Activated naive CD4-positive, alpha-beta T cell treated with anti-CD3 and anti-CD28 coated beads, Interleukin-2, amount 50 U/mL, for 24 hours (primary cell): ENCODE results near the gene C2orf76.

Experiments used
- H3K27ac Mint-ChIP-seq: one replicate; pipeline ENCODE4 v1.8.0; 2021; ENCODE audit warnings: mild to moderate bottlenecking, mixed read lengths
- H3K27me3 Mint-ChIP-seq: one replicate; pipeline ENCODE4 v1.8.0; 2021; ENCODE audit warnings: mixed read lengths
- H3K36me3 Mint-ChIP-seq: one replicate; pipeline ENCODE4 v1.8.0; 2021; ENCODE audit warnings: mixed read lengths
- H3K4me1 Mint-ChIP-seq: one replicate; pipeline ENCODE4 v1.8.0; 2021; ENCODE audit warnings: mixed read lengths
- H3K4me3 Mint-ChIP-seq: one replicate; pipeline ENCODE4 v1.8.0; 2021; ENCODE audit warnings: mild to moderate bottlenecking, mixed read lengths
- H3K9me3 Mint-ChIP-seq: one replicate; pipeline ENCODE4 v1.8.0; 2021; ENCODE audit warnings: mixed read lengths

The C2orf76 gene

DNA sequence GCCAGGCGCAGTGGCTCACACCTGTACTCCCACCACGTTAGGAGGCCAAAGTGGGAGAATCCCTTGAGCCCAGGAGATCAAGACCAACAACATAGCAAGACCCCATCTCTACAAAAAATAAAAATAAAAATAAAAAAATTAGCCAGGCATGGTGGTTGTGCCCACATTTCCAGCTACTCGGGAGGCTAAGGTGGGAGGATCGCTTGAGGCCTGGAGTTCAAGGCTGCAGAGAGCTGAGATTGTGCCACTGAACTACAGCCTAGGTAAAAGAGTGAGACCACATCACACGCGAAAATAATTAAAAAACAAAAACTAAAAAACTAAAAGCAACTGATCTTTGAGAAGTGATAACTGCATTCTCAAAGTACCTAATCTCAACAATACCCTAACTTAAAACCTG lies 1.8 kb downstream of the C2orf76 start:
- peaks cover 50% of the 10 kb centered on the region for H3K4me1 Mint-ChIP-seq
- H3K27me3 Mint-ChIP-seq, result no peaks in the 10 kb centered on the region
- H3K9me3 Mint-ChIP-seq, result no peaks in the 10 kb centered on the region
- peaks cover 1% of the 10 kb centered on the region for H3K36me3 Mint-ChIP-seq
- no peak overlapping the region for H3K27ac Mint-ChIP-seq
- H3K4me3 Mint-ChIP-seq, result peak overlapping the region; percentile 96

DNA sequence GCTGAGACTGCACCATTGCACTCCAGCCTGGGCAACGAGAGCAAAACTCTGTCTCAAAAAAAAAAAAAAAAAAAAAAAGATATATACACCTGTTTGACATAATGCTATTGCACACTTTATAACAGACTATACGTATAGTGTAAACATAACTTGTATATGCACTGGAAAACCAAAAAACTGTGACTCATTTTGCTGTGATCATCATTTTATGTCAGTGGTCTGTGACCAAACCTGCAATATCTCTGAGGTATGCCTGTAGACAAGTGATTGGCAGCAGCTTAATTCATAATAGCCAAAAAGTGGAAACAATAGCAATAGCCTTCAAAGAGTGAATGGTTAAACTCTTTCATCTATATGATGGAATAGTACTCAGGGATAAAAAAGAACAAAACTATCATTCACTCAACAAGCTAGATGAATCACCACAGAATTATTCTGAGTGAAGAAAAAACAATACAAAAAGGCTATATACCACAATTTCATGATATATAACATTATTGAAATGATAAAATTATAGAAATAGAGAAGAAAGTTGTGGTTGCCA lies 6.1 kb downstream of the C2orf76 start:
- H3K27ac Mint-ChIP-seq, result no peak overlapping the region
- peaks cover 33% of the 10 kb centered on the region for H3K4me1 Mint-ChIP-seq
- H3K36me3 Mint-ChIP-seq, result no peaks in the 10 kb centered on the region
- H3K27me3 Mint-ChIP-seq, result no peaks in the 10 kb centered on the region
- no peak overlapping the region for H3K4me3 Mint-ChIP-seq
- no peaks in the 10 kb centered on the region for H3K9me3 Mint-ChIP-seq

DNA sequence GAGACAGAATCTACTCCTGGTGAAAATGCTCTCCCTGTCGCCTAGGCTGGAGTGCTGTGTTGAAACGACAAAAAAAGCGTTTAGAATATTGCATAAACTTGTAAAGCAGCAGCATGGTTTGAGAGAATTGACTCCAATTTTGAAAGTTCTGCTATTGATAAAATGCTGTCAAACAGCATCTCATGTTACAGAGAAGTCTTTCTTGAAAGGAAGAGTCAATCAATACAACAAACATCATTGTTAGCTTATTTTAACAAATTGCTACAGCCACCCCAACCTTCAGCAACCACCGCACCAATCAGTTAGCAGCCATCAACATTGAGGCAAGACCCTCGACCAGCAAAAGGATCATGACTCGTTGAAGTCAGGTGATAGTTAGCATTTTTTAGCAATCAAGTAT lies 6.9 kb downstream of the C2orf76 start:
- Mint-ChIP-seq H3K36me3 (no peaks in the 10 kb centered on the region), H3K9me3 (no peaks in the 10 kb centered on the region), H3K4me3 (no peak overlapping the region), H3K27me3 (no peaks in the 10 kb centered on the region), H3K27ac (no peak overlapping the region), H3K4me1 (peaks cover 26% of the 10 kb centered on the region)

DNA sequence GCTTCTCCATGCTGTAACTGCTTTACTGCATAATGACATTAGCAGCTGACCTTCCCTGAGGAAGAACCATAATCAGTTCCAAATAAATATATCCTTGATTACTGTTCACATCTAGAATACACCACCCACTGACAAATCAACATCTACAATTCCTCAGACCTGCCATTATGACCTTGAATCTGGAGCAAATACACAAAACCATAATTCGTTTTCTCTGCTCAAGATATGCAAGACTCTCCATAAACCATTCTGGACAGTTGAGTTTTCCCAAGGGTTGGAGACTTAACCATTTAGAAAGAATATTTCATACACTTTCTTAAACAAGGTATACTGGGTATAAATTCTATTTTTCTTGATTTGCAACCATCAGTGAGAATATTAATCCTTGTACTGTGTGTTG lies 11.8 kb downstream of the C2orf76 start:
- Mint-ChIP-seq H3K4me3 (no peak overlapping the region), H3K27me3 (no peaks in the 10 kb centered on the region), H3K36me3 (no peaks in the 10 kb centered on the region), H3K4me1 (peaks cover 5% of the 10 kb centered on the region), H3K9me3 (no peaks in the 10 kb centered on the region), H3K27ac (no peak overlapping the region)

DNA sequence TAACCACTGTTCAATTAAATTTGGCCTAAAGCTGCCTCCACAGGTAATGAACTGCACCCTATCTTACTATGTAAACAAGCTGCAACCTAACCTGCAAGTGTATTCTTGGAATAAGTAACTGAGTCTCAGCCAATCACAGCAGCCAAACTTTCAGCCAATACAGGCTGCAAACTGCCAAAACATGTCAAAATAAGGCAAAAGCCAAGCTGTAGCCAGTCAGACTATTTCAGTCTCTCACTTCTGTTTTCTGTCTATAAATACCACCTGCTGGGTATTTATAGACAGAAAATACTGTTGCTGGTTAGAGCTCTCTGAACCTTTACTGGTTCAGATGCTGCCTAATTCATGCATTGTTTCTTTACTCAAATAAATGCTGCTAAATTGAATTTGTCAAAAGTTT lies 14.3 kb downstream of the C2orf76 start:
- no peaks in the 10 kb centered on the region for H3K36me3 Mint-ChIP-seq
- no peaks in the 10 kb centered on the region for H3K9me3 Mint-ChIP-seq
- H3K4me3 Mint-ChIP-seq, result no peak overlapping the region
- H3K27me3 Mint-ChIP-seq, result no peaks in the 10 kb centered on the region
- peaks cover 5% of the 10 kb centered on the region for H3K4me1 Mint-ChIP-seq
- H3K27ac Mint-ChIP-seq, result no peak overlapping the region

DNA sequence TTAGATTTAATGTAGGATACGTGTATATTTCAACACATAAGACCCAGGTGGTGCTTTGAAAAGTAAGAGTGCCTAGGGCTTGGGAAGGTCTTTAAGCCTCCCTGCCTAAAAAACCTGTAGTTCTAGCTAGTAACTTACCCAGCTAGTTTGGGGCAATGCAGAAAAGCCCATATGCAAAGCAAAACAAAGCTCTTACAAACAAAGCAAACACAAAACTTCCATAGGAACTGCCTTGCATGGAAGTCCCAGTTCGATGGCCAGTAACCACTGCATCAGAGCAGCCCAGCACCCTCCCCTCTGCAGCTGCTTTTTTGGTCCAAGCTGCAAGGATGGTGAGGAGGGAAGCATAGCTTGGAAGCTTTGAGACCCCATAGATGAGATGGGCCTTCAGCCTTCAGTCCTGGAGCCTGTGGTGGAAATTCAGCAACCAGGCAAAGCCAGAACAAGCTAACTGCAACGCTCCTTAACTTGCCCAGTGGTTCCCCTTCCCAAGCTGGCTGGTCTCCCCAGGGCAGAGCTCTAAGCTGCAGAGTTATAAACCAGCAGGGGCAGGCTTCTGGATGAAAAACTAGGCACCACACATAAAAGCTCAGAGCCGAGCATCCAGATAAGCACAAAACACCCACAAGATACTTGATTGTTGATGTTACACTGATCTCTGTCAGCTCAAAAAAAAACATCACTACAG lies 16.2 kb downstream of the C2orf76 start:
- H3K4me3 Mint-ChIP-seq, result no peak overlapping the region
- H3K9me3 Mint-ChIP-seq, result no peaks in the 10 kb centered on the region
- H3K27me3 Mint-ChIP-seq, result no peaks in the 10 kb centered on the region
- H3K27ac Mint-ChIP-seq, result no peak overlapping the region
- H3K4me1 Mint-ChIP-seq, result peaks cover under 1% of the 10 kb centered on the region
- H3K36me3 Mint-ChIP-seq, result no peaks in the 10 kb centered on the region

DNA sequence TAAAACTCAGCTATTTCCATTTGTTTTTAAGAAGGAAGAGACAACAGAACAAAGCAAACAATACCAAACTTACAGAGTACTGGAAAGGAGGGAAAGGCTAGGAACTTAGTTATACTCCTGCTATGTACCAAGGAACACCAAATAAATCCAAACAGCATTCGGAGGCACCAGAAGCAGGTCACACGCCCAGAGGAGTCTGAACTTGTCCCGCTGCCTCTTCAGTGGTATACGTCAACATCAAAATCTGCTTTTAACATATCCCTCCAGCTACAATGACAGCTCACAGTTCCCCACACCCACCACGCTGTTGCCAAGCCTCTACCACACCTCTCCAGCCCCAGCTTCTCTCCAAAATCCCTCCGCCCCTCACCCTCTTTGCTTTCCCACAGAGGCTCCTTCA lies 17.3 kb downstream of the C2orf76 start:
- Mint-ChIP-seq H3K9me3 (no peaks in the 10 kb centered on the region), H3K4me1 (no peaks in the 10 kb centered on the region), H3K27me3 (no peaks in the 10 kb centered on the region), H3K4me3 (no peak overlapping the region), H3K27ac (no peak overlapping the region), H3K36me3 (no peaks in the 10 kb centered on the region)

DNA sequence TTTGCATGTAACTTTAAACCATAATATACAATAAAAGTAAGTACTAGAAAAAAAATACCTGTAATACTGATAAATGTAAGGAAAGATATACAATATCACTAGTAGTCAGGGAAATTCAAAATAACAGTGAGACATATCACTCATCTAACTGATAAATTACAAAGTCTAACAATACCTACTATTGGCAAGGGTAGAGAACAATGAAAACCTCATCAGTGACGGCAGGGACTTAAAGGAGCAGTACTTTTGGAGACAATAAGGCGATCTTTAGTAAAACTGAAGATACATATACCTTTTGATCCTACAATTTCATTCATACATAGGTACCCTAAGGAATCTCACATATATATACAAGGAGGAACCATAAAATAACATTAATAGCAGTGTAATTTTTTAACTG lies 24.9 kb downstream of the C2orf76 start:
- no peak overlapping the region for H3K4me3 Mint-ChIP-seq
- H3K27me3 Mint-ChIP-seq, result no peaks in the 10 kb centered on the region
- H3K4me1 Mint-ChIP-seq, result peaks cover 21% of the 10 kb centered on the region
- H3K27ac Mint-ChIP-seq, result no peak overlapping the region
- no peaks in the 10 kb centered on the region for H3K9me3 Mint-ChIP-seq
- H3K36me3 Mint-ChIP-seq, result no peaks in the 10 kb centered on the region

DNA sequence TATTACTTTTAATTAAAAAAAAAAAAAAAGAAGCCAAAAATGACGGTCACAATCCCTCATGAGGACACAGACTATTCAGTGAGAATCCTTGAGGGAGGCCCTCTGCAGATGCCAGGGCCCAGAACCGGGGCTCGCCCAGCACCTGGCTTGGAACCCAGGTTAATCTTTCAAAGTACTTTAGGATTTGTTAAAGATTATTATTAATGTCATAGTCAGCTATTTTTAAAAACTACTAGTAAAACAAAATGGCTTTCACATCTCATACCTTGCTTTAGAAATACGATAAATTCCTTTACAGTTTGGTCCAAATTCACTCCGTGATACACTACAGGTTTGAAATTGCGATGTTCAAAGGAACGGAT lies 27.1 kb downstream of the C2orf76 start:
- Mint-ChIP-seq H3K4me1 (peaks cover 21% of the 10 kb centered on the region), H3K36me3 (peaks cover 8% of the 10 kb centered on the region), H3K27ac (peak overlapping the region; percentile 5), H3K9me3 (no peaks in the 10 kb centered on the region), H3K4me3 (no peak overlapping the region), H3K27me3 (no peaks in the 10 kb centered on the region)

DNA sequence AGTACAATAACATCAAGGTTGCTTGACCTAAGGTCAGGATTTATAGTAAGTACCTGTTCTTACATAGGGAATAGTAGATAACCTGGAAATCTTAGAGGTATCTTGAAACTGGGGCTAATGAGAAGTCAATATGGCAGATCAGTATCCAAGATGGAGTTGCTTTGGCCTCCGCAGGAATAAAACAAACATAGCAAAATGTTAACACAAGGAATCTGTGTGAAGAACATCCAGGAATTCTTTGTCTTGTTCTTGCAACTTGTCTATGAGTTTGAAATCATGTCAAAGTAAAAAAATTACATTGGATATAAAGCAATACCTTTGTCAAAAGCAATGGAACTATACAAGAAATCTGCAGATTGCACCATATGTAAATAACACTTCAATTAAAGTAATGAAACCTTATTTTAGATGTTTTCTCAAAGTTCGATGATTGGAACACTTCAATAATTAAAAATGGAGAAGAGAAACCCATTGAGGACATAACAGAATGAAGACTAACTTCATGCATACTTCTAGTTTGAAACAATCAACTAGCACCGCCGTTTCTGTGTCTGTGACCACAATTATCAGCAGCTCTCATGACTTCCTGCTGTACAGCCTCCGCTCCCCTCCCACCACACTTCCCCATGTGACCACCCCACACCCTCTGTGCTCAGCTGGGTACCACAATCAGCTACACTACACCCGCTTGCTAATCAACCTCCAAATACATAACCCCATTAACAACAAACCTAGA lies 27.6 kb downstream of the C2orf76 start:
- H3K9me3 Mint-ChIP-seq, result no peaks in the 10 kb centered on the region
- H3K27me3 Mint-ChIP-seq, result no peaks in the 10 kb centered on the region
- H3K4me3 Mint-ChIP-seq, result no peak overlapping the region
- peaks cover 21% of the 10 kb centered on the region for H3K4me1 Mint-ChIP-seq
- peaks cover 8% of the 10 kb centered on the region for H3K36me3 Mint-ChIP-seq
- H3K27ac Mint-ChIP-seq, result peak overlapping the region; percentile 24

DNA sequence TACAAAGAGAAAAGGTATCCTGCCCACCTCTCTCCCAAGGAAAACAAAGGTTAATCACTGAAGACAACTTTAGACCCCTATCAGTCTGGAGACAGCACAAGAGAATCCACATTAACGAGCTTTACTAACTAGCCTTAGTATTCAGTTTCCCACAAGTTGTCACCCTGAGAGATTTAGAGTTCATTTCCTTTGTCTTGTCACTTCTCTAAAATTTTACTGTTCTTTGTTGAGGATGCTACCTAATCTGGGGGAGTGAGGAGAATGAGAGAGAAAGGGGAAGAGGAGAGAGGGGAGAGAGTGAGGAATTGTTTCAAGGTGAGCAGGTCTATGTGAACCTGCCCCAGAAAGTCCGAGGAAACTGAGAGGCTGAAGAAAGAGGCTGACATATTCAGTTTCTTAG lies 28.4 kb downstream of the C2orf76 start:
- Mint-ChIP-seq H3K36me3 (peaks cover 8% of the 10 kb centered on the region), H3K27ac (no peak overlapping the region), H3K9me3 (no peaks in the 10 kb centered on the region), H3K4me1 (peaks cover 21% of the 10 kb centered on the region), H3K4me3 (no peak overlapping the region), H3K27me3 (no peaks in the 10 kb centered on the region)

DNA sequence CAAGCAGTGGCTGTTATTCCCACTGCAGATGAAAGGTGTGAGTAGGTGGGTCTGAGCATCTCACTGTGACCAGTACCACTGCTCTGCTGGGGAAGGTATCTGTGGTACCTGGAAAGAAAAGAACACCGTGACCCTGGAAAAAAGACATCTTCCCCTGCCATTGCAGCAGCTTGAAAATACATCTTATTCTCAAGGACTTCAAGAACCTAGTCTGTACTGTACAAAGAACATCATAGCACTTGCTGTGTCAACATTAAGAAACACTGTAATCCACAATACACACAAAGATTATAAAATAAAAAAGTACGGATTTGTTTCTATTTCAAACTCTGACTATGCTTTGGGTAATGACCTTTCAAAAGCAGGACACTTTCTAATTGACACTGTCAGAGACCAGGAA lies 28.9 kb downstream of the C2orf76 start:
- H3K4me1 Mint-ChIP-seq, result peaks cover 21% of the 10 kb centered on the region
- H3K27ac Mint-ChIP-seq, result no peak overlapping the region
- no peaks in the 10 kb centered on the region for H3K9me3 Mint-ChIP-seq
- no peak overlapping the region for H3K4me3 Mint-ChIP-seq
- no peaks in the 10 kb centered on the region for H3K27me3 Mint-ChIP-seq
- H3K36me3 Mint-ChIP-seq, result peaks cover 8% of the 10 kb centered on the region

DNA sequence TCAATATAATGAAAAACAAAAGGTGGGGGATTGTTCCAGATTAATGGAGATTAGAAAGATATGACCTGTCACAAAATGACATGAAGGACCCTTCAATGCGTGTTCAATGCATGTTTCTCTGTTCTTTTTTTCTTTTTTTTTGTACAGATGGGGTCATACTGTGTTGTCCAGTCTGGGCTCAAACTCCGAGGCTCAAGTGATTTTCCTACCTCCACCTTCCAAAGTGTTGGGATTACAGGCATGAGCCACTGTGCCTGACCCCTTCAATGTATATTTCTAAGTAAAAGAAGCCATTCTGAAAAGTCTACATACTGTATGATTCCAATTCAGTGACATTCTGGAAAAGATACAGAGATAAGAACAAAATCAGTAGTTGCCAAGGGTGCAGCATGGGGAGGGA lies 32.8 kb downstream of the C2orf76 start:
- Mint-ChIP-seq H3K27me3 (no peaks in the 10 kb centered on the region), H3K4me3 (no peak overlapping the region), H3K27ac (no peak overlapping the region), H3K9me3 (no peaks in the 10 kb centered on the region), H3K36me3 (peaks cover 15% of the 10 kb centered on the region), H3K4me1 (peaks cover 8% of the 10 kb centered on the region)

DNA sequence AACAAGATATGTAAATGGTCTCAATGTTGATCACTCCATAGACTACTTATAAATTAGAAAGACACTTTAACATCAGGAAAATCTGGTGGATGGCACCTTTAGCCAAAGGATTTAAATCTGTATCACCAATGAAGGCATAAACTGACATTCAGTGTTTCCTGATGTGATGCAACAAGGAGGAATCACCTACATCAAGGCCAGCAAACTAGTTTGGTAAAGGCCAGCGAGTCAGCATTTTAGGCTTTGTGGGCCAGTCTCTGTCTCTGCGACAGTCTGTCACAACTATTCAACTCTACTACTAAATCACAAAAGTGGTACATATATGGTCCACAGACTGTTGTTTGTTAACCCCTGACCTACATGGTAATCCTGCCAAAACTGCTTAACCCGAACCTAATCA lies 33.3 kb downstream of the C2orf76 start:
- Mint-ChIP-seq H3K9me3 (no peaks in the 10 kb centered on the region), H3K27me3 (no peaks in the 10 kb centered on the region), H3K4me3 (no peak overlapping the region), H3K36me3 (peaks cover 15% of the 10 kb centered on the region), H3K27ac (no peak overlapping the region), H3K4me1 (peaks cover 4% of the 10 kb centered on the region)

DNA sequence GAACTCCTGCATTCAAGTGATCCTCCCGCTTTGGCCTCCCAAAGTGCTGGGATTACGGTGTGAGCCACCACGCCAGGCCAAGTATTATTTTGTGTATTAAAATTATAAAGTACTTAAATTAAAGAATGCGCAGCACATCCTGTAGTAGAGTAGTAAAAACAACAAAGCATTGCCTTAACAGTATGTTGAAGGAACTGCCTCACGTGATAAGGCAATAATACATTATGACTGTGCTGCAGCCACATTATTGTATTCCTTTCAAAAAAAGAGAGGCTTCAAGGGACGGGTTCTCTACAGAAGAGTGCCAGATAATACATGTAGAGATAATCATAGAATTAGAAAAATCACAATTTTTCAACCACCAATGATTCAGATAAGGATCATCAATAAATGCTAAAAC lies 33.7 kb downstream of the C2orf76 start:
- no peaks in the 10 kb centered on the region for H3K4me1 Mint-ChIP-seq
- peaks cover 15% of the 10 kb centered on the region for H3K36me3 Mint-ChIP-seq
- H3K4me3 Mint-ChIP-seq, result no peak overlapping the region
- no peaks in the 10 kb centered on the region for H3K27me3 Mint-ChIP-seq
- H3K27ac Mint-ChIP-seq, result no peak overlapping the region
- H3K9me3 Mint-ChIP-seq, result no peaks in the 10 kb centered on the region

DNA sequence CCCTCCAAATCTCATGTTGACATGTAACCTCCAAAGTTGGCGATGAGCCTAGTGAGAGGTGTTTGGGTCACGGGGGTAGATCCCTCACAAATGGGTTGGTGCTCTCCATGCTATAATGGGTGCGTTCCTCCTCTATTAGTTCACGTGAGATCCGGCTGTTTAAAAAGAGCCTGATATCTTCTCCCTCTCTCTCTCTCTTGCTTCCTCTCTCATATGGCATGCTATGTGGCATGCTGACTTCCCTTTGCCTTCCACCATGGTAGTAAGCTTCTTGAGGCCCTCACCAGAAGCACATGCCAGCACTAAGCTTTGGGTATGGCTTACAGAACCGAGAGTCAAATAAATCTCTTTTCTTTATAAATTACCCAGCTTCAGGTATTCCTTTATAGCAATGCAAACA lies 39.2 kb downstream of the C2orf76 start:
- no peaks in the 10 kb centered on the region for H3K4me1 Mint-ChIP-seq
- H3K27ac Mint-ChIP-seq, result no peak overlapping the region
- peaks cover 7% of the 10 kb centered on the region for H3K36me3 Mint-ChIP-seq
- H3K9me3 Mint-ChIP-seq, result no peaks in the 10 kb centered on the region
- H3K4me3 Mint-ChIP-seq, result no peak overlapping the region
- no peaks in the 10 kb centered on the region for H3K27me3 Mint-ChIP-seq
